ENCODE results near the gene PTCH1.

PTCH1 gene

GRCh38 chr9:95458666-95459065 is 58.1 kb downstream of the PTCH1 start:
- TF ChIP-seq YY1 (IDR thresholded peaks at IDR 0.05; ENCODE audit: insufficient read depth, insufficient read length) (no peak), SUZ12 (IDR thresholded peaks at IDR 0.05; ENCODE audit: extremely low read depth, insufficient read depth, insufficient read length) (no peak), ZNF274 (IDR thresholded peaks at IDR 0.05; ENCODE audit: low read depth, low read length) (no peak)
- H3K4me1 ChIP-seq (ENCODE audit: insufficient read depth, insufficient read length), result peaks cover 10% of the 10 kb centered on the region
- peaks cover 91% of the 10 kb centered on the region for H3K36me3 ChIP-seq (ENCODE audit: insufficient read depth, insufficient read length, low read length)

DNA sequence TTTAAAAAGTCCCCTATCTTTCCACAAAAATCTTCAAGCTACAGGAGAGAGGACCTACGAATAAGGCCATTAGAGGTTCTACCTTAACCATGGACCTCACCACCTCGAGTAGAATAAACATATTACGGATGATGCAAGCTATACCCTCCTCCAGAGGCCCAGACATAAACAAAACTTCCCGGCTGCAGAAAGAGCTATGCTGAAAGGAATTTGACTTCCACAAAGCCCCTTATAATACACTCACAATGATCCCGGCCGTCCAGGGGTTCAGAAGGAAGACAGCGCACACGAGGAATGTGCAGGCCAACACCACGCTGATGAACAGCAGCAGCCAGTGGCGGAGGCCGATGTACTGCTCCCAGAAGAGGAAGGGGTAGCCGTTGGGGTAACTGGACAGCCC is 59.0 kb downstream of the PTCH1 start:
- TF ChIP-seq ZNF274 (IDR thresholded peaks at IDR 0.05; ENCODE audit: low read depth, low read length) (no peak), YY1 (IDR thresholded peaks at IDR 0.05; ENCODE audit: insufficient read depth, insufficient read length) (no peak), SUZ12 (IDR thresholded peaks at IDR 0.05; ENCODE audit: extremely low read depth, insufficient read depth, insufficient read length) (no peak)
- no peak for DNase-seq (ENCODE audit: low read depth, low spot score)
- Histone ChIP-seq H3K36me3 (ENCODE audit: insufficient read depth, insufficient read length, low read length) (peaks cover 97% of the 10 kb centered on the region), H3K4me3 (ENCODE audit: insufficient read length, low read depth) (no peak overlapping the region), H3K4me1 (ENCODE audit: insufficient read depth, insufficient read length) (peaks cover 7% of the 10 kb centered on the region), H3K27me3 (ENCODE audit: insufficient read depth, insufficient read length) (no peaks in the 10 kb centered on the region), H3K9ac (ENCODE audit: insufficient read length, low read depth) (no peak overlapping the region), H3K9me3 (ENCODE audit: insufficient read depth, low read length) (no peaks in the 10 kb centered on the region)

More at GRCh38 chr9:95458666-95459065, 58.1 kb downstream of the PTCH1 start:
- Histone ChIP-seq H3K4me3 (ENCODE audit: insufficient read length, low read depth) (no peak overlapping the region), H3K9ac (ENCODE audit: insufficient read length, low read depth) (no peak overlapping the region), H3K27me3 (ENCODE audit: insufficient read depth, insufficient read length) (no peaks in the 10 kb centered on the region), H3K9me3 (ENCODE audit: insufficient read depth, low read length) (no peaks in the 10 kb centered on the region)
- DNase-seq (ENCODE audit: low read depth, low spot score), result no peak

- H3K36me3 ChIP-seq (ENCODE audit: insufficient read depth, insufficient read length, low read length), result peaks cover 98% of the 10 kb centered on the region
- no peak overlapping the region for H3K4me3 ChIP-seq (ENCODE audit: insufficient read length, low read depth)
- H3K9me3 ChIP-seq (ENCODE audit: insufficient read depth, low read length), result no peaks in the 10 kb centered on the region
- no peak for DNase-seq (ENCODE audit: low read depth, low spot score)
- peaks cover 2% of the 10 kb centered on the region for H3K4me1 ChIP-seq (ENCODE audit: insufficient read depth, insufficient read length)
- no peak for TF ChIP-seq YY1 (IDR thresholded peaks at IDR 0.05; ENCODE audit: insufficient read depth, insufficient read length)
- TF ChIP-seq SUZ12 (IDR thresholded peaks at IDR 0.05; ENCODE audit: extremely low read depth, insufficient read depth, insufficient read length), result no peak
- no peak for TF ChIP-seq ZNF274 (IDR thresholded peaks at IDR 0.05; ENCODE audit: low read depth, low read length)
- no peak overlapping the region for H3K9ac ChIP-seq (ENCODE audit: insufficient read length, low read depth)
- H3K27me3 ChIP-seq (ENCODE audit: insufficient read depth, insufficient read length), result no peaks in the 10 kb centered on the region
These were observed 61.1 kb downstream of the PTCH1 start for GRCh38 chr9:95455714-95456113.

DNA sequence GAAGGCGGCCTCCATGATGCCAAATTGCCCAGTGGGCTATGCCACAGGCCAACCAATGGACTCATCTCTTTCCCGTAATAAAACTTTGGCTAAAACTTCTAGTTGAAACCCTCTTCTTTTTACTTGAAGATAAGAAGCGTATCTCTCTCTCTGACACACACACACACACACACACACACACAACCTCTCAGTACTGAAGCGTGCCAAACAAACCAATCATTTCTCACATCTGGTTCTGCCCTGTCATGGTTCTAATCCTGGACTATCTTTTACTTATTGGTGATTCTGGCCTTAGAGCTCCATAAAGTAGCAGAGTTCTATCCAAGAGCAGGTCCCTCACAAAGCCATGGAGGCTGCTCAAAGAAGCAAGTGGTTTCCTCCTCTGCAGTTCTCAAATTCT is 64.6 kb downstream of the PTCH1 start:
- no peak for DNase-seq (ENCODE audit: low read depth, low spot score)
- H3K36me3 ChIP-seq (ENCODE audit: insufficient read depth, insufficient read length, low read length), result peaks cover 93% of the 10 kb centered on the region

GRCh38 chr9:95451065-95451426 is 65.7 kb downstream of the PTCH1 start:
- no peak overlapping the region for H3K9ac ChIP-seq (ENCODE audit: insufficient read length, low read depth)
- H3K9me3 ChIP-seq (ENCODE audit: insufficient read depth, low read length), result no peaks in the 10 kb centered on the region
- no peak overlapping the region for H3K4me3 ChIP-seq (ENCODE audit: insufficient read length, low read depth)
- TF ChIP-seq ZNF274 (IDR thresholded peaks at IDR 0.05; ENCODE audit: low read depth, low read length) (no peak), YY1 (IDR thresholded peaks at IDR 0.05; ENCODE audit: insufficient read depth, insufficient read length) (no peak), SUZ12 (IDR thresholded peaks at IDR 0.05; ENCODE audit: extremely low read depth, insufficient read depth, insufficient read length) (no peak)
- H3K4me1 ChIP-seq (ENCODE audit: insufficient read depth, insufficient read length), result peaks cover 27% of the 10 kb centered on the region
- no peaks in the 10 kb centered on the region for H3K27me3 ChIP-seq (ENCODE audit: insufficient read depth, insufficient read length)
- H3K36me3 ChIP-seq (ENCODE audit: insufficient read depth, insufficient read length, low read length), result peaks cover 94% of the 10 kb centered on the region
- no peak for DNase-seq (ENCODE audit: low read depth, low spot score)

More for the DNA sequence above, 64.6 kb downstream of the PTCH1 start:
- no peaks in the 10 kb centered on the region for H3K9me3 ChIP-seq (ENCODE audit: insufficient read depth, low read length)
- H3K4me3 ChIP-seq (ENCODE audit: insufficient read length, low read depth), result no peak overlapping the region
- no peak overlapping the region for H3K9ac ChIP-seq (ENCODE audit: insufficient read length, low read depth)
- TF ChIP-seq SUZ12 (IDR thresholded peaks at IDR 0.05; ENCODE audit: extremely low read depth, insufficient read depth, insufficient read length) (no peak), YY1 (IDR thresholded peaks at IDR 0.05; ENCODE audit: insufficient read depth, insufficient read length) (no peak), ZNF274 (IDR thresholded peaks at IDR 0.05; ENCODE audit: low read depth, low read length) (no peak)
- H3K27me3 ChIP-seq (ENCODE audit: insufficient read depth, insufficient read length), result no peaks in the 10 kb centered on the region
- peaks cover 19% of the 10 kb centered on the region for H3K4me1 ChIP-seq (ENCODE audit: insufficient read depth, insufficient read length)

DNA sequence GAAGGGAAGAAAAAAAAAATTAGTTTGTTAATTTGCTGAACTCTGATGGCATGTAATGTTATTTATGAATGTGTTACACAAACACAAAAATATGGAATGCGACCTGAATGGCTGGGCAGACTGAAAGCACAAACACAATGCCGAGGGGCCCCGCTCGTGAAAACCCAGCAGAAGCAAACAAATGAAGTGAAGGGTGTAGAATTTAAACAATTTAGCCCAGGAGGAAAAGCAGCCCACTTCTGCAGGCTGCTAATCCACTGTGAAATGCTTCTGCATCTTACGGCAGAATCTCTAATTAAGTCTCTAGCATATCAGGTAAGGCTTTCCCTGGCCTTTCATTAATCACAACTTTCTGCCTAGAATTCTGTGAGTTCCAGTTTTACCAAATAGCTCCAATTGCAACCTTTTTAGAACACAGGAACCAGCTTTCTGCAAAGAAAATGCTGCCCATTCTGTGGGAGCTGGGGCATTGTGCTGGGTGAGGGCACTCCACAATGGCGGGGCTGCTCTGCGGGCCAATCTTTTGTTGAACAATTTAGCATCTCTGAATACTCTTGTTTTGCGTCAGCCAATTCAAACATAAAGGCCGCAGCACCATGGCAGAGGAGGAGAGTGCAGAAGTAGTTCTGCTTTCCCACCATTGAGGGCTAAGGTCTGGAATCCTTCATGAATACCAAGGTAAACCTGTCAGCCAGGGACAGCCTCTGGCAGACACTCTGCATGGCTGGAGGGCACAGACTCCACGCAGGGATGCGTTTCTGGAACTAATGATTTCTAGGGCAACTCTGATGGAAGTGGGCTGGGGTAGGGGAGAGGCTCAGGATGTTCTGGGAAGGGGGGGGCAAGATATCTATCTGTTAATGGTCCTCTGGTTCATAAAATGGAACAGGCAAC is 66.4 kb downstream of the PTCH1 start:
- DNase-seq (ENCODE audit: low read depth, low spot score), result no peak
- Histone ChIP-seq H3K9ac (ENCODE audit: insufficient read length, low read depth) (no peak overlapping the region), H3K36me3 (ENCODE audit: insufficient read depth, insufficient read length, low read length) (peaks cover 94% of the 10 kb centered on the region), H3K4me1 (ENCODE audit: insufficient read depth, insufficient read length) (peaks cover 27% of the 10 kb centered on the region), H3K4me3 (ENCODE audit: insufficient read length, low read depth) (no peak overlapping the region), H3K9me3 (ENCODE audit: insufficient read depth, low read length) (no peaks in the 10 kb centered on the region), H3K27me3 (ENCODE audit: insufficient read depth, insufficient read length) (no peaks in the 10 kb centered on the region)
- TF ChIP-seq ZNF274 (IDR thresholded peaks at IDR 0.05; ENCODE audit: low read depth, low read length), result no peak
- TF ChIP-seq YY1 (IDR thresholded peaks at IDR 0.05; ENCODE audit: insufficient read depth, insufficient read length), result no peak
- no peak for TF ChIP-seq SUZ12 (IDR thresholded peaks at IDR 0.05; ENCODE audit: extremely low read depth, insufficient read depth, insufficient read length)

GRCh38 chr9:95449016-95449415 is 67.8 kb downstream of the PTCH1 start:
- Histone ChIP-seq H3K4me1 (ENCODE audit: insufficient read depth, insufficient read length) (peaks cover 28% of the 10 kb centered on the region), H3K9me3 (ENCODE audit: insufficient read depth, low read length) (no peaks in the 10 kb centered on the region), H3K9ac (ENCODE audit: insufficient read length, low read depth) (no peak overlapping the region), H3K27me3 (ENCODE audit: insufficient read depth, insufficient read length) (no peaks in the 10 kb centered on the region), H3K4me3 (ENCODE audit: insufficient read length, low read depth) (no peak overlapping the region), H3K36me3 (ENCODE audit: insufficient read depth, insufficient read length, low read length) (peaks cover 94% of the 10 kb centered on the region)
- no peak for TF ChIP-seq YY1 (IDR thresholded peaks at IDR 0.05; ENCODE audit: insufficient read depth, insufficient read length)
- no peak for TF ChIP-seq SUZ12 (IDR thresholded peaks at IDR 0.05; ENCODE audit: extremely low read depth, insufficient read depth, insufficient read length)
- no peak for TF ChIP-seq ZNF274 (IDR thresholded peaks at IDR 0.05; ENCODE audit: low read depth, low read length)
- no peak for DNase-seq (ENCODE audit: low read depth, low spot score)
